ENCODE results near the gene IZUMO3. TPM values are rescaled to one million over a fixed set of nuclear protein-coding genes. Genes with fewer than 3 reads are reported as not detected.
"Not testable (repeated sequence)": the region's sequence is repeated elsewhere in the genome, so short reads cannot be mapped to it uniquely, and the experiment has no call there.

IZUMO3 gene
- not detected for polyA plus RNA-seq (ENCODE audit: insufficient read length in 12 of 12)
- long read RNA-seq, donor 1 = 0 reads
- long read RNA-seq, donor 2 = 0 reads
- long read RNA-seq, donor 3 = 0 reads
- long read RNA-seq, donor 4 = 0 reads
- long read RNA-seq, donor 5 = 0 reads
- long read RNA-seq, donor 6 = 0 reads
- long read RNA-seq, donor 7 = 0 reads
- long read RNA-seq, donor 8 = 0 reads
- long read RNA-seq, donor 9 = 0 reads
- long read RNA-seq, donor 10 = 0 reads
- long read RNA-seq, donor 11 = 0 reads

DNA sequence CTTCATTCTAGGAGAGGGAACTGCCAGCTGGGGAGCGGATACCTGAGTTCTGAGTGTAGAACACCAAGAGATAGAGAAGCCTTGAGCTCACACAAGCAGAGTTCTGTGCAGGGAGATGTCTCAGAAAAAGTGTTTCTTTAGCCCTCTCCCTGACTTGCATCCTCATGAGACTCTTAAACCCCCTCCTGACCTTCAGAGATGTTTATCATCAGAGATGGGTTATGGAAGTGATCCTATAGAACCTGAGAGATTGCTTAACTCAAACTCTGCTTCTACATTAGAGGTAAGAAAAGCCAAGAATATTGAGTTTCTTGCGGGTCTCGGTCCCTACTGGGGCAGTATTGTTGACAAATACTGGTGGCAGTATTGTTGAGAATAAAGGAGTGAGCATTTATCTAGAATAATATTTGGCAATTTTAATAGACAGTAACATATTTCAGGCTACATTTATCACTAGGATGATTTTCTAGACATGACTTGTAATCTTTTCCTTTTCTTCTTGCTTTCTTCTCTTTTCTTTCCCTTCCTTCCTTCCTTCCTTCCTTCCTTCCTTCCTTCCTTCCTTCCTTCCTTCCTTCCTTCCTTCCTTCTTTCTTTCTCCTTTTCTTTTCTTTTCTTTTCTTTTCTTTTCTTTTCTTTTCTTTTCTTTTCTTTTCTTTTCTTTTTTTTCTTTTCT lies at the start of gene IZUMO3:
Gene IZUMO3 (minus strand): TSS at position 51 of the 676 bp plus-strand sequence. CDS start 248 bp downstream, outside the sequence.
- no peak for DNase-seq

- no peak for DNase-seq
These were observed 48.6 kb upstream of the IZUMO3 start for GRCh38 chr9:24594234-24594850.

GRCh38 chr9:24590432-24590831 lies 44.7 kb upstream of the IZUMO3 start:
- no peak for DNase-seq

GRCh38 chr9:24587883-24588282 lies 42.2 kb upstream of the IZUMO3 start:
- no peak for DNase-seq

DNA sequence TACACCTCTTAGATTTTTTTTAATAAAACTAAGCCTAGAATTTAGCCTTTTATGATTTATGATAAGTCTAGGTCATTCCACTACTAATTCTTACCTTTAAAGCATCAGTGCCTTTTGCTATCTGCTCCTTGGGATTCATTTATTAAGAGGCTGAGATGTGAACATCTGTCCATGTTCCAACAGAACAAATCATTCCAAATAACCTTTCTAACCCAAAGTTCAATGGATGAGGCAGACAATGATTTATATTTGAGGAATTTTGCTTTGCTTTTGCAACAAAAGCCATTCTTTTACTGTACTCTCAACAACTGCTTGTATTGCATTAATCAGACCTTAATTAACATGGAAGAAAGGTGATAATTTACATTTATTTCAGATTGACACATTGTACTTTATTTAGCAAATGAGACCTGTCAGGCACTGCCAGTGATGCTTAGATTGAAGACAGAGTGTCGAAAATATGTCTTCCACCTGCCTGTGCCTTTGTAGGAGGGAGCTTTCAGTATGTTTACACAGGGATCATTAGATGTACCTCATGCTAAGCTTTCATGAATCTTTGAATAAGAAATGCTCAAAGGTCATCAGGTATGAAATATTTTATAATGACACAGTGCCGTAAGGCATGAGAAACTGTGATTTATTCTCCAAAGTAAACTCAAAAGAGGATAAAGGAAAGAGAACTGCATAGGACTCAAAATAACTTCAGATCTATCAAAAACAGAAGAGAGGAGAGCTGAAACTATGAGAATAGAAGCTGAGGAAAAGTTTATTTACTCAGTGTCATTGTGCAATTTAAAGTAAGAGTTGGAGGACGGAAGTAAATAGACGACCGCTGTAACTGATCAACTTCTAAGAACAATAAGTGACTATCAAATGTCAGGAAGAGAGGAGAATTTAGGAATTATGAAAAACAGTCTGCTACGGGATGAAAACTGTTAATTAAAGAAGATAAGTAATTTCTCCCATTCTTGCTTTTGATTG lies 36.7 kb upstream of the IZUMO3 start:
- no peak for DNase-seq

DNA sequence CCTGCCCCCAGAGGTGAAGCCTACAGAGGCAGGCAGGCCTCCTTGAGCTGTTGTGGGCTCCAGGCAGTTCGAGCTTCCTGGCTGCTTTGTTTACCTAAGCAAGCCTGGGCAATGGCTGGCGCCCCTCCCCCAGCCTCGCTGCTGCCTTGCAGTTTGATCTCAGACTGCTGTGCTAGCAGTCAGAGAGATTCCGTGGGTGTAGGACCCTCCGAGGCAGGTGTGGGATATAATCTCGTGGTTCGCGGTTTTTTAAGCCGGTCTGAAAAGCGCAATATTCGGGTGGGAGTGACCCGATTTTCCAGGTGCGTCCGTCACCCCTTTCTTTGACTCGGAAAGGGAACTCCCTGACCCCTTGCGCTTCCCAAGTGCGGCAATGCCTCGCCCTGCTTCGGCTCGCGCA lies 34.3 kb upstream of the IZUMO3 start:
- not testable (repeated sequence) for DNase-seq

DNA sequence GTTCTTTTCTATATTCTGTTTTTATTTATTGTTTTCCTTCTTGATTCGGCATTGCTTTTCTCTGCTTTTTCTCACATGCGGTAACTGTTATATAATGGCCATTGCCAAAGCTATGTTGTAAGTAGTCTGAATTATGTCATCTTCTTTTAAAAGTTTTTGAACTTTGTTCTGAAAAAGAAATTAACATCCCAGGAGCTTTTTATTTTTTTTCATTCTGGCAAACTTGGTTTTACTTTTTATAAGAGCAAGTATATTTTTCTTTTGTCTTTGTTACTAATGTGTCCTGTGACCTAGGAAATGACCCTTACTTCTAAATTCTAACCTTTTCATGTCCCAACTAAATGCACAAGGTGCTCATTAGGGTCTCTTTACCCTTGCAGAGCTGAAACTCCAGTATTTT lies 26.7 kb upstream of the IZUMO3 start:
- peak; percentile 55 for DNase-seq

GRCh38 chr9:24561957-24562356 lies 16.3 kb upstream of the IZUMO3 start:
- DNase-seq = no peak

DNA sequence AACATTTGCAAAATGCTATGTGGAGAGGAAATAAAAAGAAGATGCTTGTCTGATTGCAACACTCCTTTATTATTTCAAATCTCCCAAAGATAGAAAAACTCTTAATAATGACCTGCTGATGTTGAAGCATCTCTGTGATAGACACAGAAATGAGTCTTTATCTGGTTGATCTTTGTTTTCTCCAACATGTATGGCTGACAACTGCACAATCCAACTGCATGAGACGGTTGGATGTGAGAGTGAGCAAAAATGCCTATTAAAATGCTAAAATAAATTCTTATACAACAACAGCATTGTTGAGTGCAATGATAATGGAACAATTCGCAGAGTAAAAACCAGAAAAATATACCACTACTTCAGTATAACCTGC lies 7.5 kb upstream of the IZUMO3 start:
- no peak for DNase-seq

- no peak for DNase-seq
These were observed 7.0 kb upstream of the IZUMO3 start for GRCh38 chr9:24552526-24553182.

DNA sequence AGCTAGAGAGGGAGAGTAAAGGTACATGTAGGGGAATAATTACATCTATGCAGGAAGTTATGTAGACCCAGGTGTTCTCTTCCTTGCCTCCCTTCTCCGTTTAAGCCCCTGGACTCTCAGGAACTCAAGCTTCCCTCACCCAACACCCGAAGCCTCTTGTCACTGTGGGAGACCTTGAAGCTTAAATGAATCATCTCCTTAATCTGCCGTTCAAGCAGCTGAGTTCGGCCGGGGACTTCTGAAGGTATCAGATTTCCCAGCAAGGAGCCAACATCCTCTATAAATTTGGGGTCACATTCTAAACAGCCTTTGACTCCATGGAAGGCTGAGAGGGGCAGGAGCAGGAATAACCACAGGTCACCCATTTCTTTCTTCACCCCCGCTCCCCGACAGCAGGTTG lies 412 bp downstream of the IZUMO3 start:
- no peak for DNase-seq

- DNase-seq = no peak
These were observed 27.2 kb downstream of the IZUMO3 start for GRCh38 chr9:24518545-24518944.

DNA sequence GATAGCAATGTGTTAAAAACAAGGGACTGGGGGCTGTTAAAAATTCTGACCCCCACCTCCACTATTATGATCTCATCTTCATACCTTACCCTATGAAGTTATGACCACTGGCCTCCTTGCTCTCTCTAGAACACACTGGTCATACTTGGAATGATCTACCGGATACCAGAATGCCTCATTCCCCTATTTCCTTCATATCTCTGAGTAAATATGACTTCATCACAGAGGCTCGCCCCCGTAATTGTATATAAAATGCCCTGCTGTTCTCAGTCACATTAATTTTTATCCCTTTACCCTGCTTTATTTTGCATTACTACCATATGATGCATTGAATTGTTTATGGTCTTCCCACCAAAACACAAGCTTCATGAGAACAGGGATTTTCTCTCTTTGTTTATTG lies 29.2 kb downstream of the IZUMO3 start:
- no peak for DNase-seq

GRCh38 chr9:24509850-24510249 lies 35.8 kb downstream of the IZUMO3 start:
- DNase-seq = no peak

DNA sequence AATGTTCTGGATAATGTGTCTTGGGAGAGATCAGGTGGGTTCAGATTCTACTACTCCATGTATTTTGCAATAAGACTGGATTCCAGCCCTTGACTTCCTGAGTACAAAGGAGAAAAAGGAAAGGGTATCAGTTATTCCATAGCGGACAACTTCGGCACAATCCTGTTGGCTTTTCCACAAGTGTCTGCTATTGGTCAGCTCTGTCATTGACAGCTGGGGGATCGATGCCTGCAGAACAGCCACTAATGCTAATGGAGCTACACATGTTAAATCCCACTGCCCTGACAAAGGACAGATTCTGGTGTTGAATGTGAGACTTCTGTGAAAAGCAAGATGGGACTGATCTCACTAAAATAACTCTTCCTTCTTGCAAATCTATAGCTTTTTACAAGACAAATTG lies 41.2 kb downstream of the IZUMO3 start:
- DNase-seq = no peak

- DNase-seq = no peak
These were observed 43.3 kb downstream of the IZUMO3 start for GRCh38 chr9:24502206-24502937.

DNA sequence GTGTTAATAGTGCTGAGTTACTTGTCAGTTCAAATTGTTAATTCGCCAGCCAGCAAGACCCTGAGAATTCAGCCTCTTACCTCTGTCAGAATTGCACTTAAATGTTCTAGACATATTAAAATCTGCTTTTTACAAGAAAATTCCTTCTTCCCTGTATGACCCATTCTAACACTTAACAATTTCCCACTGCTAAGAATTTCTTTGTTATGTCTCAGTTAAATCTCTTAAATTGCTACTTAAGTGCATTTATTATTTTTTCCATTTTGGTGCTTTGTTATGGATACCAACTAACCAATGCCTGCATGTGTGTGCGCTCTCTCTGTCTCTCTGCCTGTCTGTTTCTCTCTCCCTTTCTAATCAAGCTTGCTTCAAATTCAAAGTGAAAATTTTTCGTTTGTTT lies 44.9 kb downstream of the IZUMO3 start:
- DNase-seq = no peak

GRCh38 chr9:24498632-24499031 lies 47.1 kb downstream of the IZUMO3 start:
- no peak for DNase-seq

DNA sequence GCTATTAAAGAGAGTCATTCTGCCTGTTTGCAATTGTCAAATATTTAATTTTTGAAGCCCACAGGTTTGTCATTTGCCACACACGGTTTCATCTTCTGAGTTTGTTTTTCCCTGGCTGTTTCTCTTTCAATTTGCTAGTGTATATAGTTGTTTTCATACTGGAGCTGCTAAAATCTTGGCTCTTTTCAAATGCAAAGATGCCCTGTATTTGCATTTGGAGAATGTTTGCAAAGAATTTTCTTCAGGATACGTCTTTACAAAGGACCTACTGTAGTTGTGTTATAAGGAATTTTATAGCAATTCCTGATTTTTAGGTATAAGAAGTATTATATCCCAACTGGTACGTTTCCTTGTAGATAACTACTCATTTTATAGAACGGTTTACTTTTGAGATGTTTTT lies 48.0 kb downstream of the IZUMO3 start:
- DNase-seq = no peak

All from muscle of arm (tissue), 14 donors.